Skin of body (tissue), 2 donors: ENCODE data around the gene UROC1. TPM values are rescaled to one million over a fixed set of nuclear protein-coding genes. Genes with fewer than 3 reads are reported as not detected.

Experiments
- DNase-seq: peaks from one replicate; lab custom pipeline; 2025; lab: John Stamatoyannopoulos, UW
- total RNA-seq: library from RNA; depleted of rRNA; stranded (reverse); fragments of >200 nt; gene quantifications from one replicate; pipeline ENCODE4 v1.2.3, GENCODE V29; 2014

The UROC1 gene
- total RNA-seq, 1 donor from 2014 or later, result not detected

GRCh38 chr3:126464093-126464492, 53.5 kb downstream of the UROC1 start:
- DNase-seq, result no peak

GRCh38 chr3:126463521-126463920, 54.1 kb downstream of the UROC1 start:
- no peak for DNase-seq

GRCh38 chr3:126461450-126462070, 56.0 kb downstream of the UROC1 start:
- no peak for DNase-seq

- DNase-seq, result no peak
Measured at GRCh38 chr3:126460381-126460780, 57.2 kb downstream of the UROC1 start.

- DNase-seq, result no peak
Measured at GRCh38 chr3:126459763-126460127, 57.8 kb downstream of the UROC1 start.

GRCh38 chr3:126459111-126459762, 58.3 kb downstream of the UROC1 start:
- no peak for DNase-seq

- no peak for DNase-seq
Measured at GRCh38 chr3:126456766-126457388, 60.7 kb downstream of the UROC1 start.

GRCh38 chr3:126456211-126456610, 61.4 kb downstream of the UROC1 start:
- DNase-seq, result no peak

- DNase-seq, result no peak
Measured at GRCh38 chr3:126454437-126455198, 63.0 kb downstream of the UROC1 start.

- no peak for DNase-seq
Measured at GRCh38 chr3:126454025-126454424, 63.5 kb downstream of the UROC1 start.

GRCh38 chr3:126452213-126452612, 65.4 kb downstream of the UROC1 start:
- DNase-seq, result no peak

- DNase-seq, result no peak
Measured at GRCh38 chr3:126451511-126451910, 66.1 kb downstream of the UROC1 start.

GRCh38 chr3:126450744-126451143, 66.8 kb downstream of the UROC1 start:
- DNase-seq, result no peak

- DNase-seq, result no peak
Measured at GRCh38 chr3:126450219-126450618, 67.4 kb downstream of the UROC1 start.

- no peak for DNase-seq
Measured at GRCh38 chr3:126449621-126450051, 67.9 kb downstream of the UROC1 start.

GRCh38 chr3:126448893-126449180, 68.7 kb downstream of the UROC1 start:
- DNase-seq, result no peak

GRCh38 chr3:126448136-126448892, 69.3 kb downstream of the UROC1 start:
- no peak for DNase-seq

GRCh38 chr3:126447456-126448106, 70.0 kb downstream of the UROC1 start:
- DNase-seq, result no peak

GRCh38 chr3:126446791-126447190, 70.8 kb downstream of the UROC1 start:
- DNase-seq, result no peak

- DNase-seq, result no peak
Measured at GRCh38 chr3:126446301-126446700, 71.3 kb downstream of the UROC1 start.

GRCh38 chr3:126445506-126445905, 72.1 kb downstream of the UROC1 start:
- no peak for DNase-seq
